HG02840 (cell line): ENCODE measurements around the gene ERI2.
A peak's percentile ranks its signal among the peaks of the same experiment; 100 is the strongest.

Experiments used
- ATAC-seq: cut with Tn5 transposase; IDR thresholded peaks from one replicate; pipeline ENCODE4 v1.9.1; 2021; ENCODE audit warnings: mild to moderate bottlenecking, moderate library complexity, moderate number of reproducible peaks; ENCODE audit not compliant: unreplicated experiment, low FRiP score

ERI2 gene

DNA sequence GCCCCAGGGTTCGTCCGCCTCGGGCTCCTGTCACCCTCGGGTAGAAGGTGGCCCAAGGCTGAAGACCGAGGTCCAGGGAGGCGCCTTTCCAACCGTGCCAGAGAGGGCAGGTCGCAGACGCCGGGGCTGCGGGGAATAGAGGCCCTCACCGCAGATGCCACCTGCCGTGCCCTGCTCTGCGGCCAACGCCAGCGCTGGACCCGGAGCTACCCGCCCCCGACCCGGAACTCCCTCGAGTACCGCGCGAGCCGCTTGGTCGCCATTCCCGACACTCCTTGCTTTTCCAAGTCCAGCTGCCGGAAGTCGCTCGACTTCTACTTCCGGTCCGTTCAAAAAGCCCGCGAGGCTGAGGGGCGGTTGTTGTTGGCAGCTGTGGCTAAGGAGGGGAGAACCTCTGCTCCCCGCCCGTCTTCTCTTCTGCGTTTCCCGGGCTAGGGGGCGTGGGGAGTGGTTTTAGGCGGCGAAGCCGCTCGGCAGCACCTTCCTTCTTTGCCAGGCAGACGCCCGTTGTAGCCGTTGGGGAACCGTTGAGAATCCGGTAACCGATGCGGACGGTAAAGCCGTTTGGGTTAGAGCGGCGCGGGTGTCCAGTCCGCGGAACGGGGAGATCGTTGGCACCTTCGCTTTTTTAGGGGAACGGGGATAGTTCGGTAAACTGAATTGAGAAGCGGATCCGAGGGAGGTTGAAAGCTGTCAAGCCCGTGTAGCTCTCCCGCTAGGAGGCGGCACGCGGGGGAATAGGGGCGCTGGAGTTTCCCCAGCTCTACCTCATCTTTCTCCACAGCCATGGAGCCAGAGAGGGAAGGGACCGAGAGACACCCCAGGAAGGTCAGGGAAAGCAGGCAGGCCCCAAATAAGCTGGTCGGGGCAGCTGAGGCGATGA is at the start of gene ERI2, which contains the start of gene REXO5:
TSS of gene ERI2 (minus strand) at position 305 of the 883 bp plus-strand sequence. CDS start at position 263, 42 bp downstream.
TSS of gene REXO5 (plus strand) at position 360 of the 883 bp plus-strand sequence. CDS start at position 787, 427 bp downstream.
- ATAC-seq = peak; percentile 66

DNA sequence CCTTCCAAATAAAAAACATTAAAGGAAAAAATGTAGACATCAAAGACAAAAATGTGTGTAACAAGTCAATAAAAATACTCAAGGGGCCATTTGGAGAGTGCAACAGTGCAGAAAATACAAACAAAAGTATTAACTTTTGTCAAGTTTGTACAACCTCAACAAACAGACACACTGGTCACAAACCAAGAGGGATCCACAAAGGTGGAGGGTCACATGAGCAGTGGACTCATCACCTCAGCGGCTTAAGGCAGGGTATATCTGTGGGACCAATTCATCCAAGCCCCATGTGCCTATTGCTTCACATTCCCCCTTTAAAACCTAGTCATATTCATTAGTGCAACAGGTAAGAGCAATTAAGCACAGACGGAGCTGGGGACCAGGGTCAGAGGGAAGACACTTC is 48.7 kb upstream of the ERI2 start:
- ATAC-seq = no peak

DNA sequence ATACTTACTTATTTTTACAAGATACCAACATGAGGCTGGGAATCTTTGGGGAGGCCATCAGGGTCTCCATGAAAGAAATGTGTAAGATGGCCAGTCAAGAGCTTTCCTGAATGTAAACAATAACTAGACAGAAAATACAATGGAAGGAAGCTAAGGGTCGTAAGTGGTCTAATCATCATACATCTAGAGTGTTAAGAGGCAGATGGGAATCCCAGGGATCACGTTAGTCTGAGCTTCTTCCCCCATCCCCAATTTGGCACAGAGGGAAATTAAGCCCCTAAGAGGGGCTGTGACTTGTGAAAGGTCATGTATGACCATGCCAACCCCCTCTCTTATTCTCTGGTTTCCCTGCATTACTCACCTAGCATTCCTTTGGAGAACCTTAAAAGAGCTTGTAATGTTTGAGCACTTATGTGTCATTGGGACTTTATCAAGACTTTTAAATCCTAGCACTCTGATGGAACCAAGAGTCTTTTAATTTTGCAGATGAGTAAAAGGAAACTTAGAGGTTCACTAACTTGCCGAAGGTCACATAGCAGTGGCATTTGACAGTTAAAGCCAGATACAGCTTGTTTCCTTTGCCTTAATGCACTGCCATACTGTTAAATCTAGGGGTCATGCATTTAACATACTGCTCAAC is 47.8 kb upstream of the ERI2 start:
- ATAC-seq = no peak

DNA sequence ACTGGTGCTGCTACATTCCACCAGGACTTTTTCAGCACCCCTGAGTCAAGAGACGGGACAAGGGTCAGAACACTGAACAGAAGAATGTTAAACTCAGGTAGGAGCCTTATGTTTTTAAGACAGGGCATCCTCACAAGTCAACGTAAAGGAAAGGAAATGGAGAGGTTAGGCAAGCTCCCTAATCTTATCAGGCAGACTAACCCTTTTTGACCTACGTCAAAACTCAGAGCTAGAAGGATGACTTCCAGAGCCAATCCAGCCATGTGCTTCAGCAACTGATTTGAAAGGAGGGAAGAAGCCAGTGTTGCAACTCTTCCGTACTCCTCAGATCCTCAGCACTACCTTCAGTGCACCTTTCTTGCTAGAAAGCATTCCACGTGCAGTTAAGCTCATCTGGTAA is 46.9 kb upstream of the ERI2 start:
- ATAC-seq = no peak

DNA sequence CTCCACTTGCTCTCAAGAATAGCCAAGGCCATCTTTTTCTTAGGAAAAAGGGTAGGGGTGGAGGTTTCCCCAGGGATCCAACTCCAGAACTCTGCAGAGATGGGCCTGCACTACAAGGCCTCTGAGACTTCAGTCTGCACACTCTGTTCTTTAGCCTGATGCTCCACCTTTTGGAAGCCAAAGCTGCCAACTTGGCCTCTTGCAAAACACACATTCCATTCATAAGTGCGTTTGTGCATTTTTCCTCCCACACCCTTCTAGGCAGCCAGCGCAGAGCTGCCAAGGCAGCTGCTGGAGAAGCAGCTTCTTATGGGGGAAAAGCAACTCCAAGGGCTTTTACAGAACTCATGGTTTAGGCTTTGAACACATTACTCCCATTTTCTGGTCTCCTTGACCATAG is 45.3 kb upstream of the ERI2 start:
- ATAC-seq = no peak

- ATAC-seq = no peak
These were observed 44.7 kb upstream of the ERI2 start for GRCh38 chr16:20850981-20851380.

- ATAC-seq = no peak
These were observed 43.5 kb upstream of the ERI2 start for GRCh38 chr16:20849589-20850390.

DNA sequence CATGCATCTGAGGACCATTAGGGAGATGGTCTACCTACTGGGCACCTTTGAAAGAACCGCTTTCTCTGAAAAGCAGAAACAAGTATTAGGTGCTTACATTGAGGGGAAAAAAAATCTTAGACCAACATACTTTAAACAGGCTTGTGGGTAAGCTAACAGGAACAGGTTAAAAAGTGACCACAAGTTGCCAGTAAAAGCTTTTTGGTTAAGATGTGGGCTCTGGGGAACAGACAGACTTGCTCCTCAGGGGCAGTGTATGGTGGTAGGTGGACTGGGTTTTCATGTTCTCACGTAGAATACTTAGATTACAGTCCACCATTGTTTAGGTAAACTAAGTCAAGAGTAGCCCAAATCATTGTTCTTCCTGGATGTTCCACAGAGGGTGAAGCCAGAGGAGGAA is 41.3 kb upstream of the ERI2 start:
- ATAC-seq = no peak

DNA sequence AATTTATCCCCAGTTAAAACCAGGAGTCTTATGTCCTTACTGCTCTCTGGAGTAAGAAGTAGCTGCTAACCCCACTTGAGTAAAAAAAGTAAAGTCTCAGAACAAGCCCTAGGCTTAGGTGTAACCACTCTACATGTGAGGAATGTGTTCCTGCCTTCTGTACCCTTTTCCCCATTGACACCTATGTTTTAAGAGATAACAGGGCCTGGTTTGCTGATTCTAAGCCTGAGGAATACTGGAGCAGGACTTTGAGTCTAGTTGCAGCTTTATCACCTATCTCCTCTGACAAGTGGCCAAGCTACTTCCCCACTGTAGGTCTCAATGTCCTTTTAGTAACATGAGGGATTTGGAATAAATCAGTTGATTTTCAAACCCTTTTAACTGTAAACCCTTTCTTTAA is 40.3 kb upstream of the ERI2 start:
- no peak for ATAC-seq

DNA sequence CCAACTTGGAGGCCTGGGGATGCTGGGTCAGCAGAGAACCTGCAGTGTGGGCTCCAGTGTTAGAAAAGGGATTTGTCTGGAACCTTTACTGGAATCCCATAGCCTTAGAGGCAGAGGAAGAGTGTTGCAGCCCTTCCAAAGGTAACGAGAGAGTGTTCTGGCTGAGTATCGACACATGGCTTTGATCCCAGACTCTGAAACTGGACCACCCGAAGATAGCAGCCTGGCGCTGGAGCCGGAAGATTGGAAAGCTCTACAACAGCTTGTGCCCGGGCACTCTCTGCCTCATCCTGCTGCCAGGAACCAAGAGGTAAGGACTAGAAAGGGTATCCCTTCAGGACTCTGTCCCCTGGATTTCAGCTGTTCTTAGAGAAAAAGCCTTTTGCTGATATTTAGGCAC is 39.8 kb upstream of the ERI2 start:
- no peak for ATAC-seq

- ATAC-seq = no peak
These were observed 38.3 kb upstream of the ERI2 start for GRCh38 chr16:20844588-20844987.

DNA sequence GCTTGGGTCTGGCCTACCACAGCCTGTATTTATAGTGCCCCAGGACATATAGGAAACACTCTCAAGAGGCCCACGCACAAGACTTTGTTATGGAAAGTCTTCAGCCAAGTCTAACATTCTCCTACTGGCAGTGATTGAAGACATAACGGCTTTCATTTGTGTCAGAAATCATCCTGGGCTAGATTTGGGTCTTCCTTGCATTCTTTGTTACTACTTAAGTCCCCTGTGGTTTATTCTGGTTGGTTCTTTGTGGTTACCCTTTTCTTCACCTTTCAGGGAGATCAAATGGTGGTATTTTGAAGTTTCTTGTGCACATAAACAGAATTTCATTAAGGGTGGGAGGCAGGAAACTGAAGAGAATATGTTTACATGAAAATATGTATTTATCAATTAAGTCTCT is 37.8 kb upstream of the ERI2 start:
- ATAC-seq = no peak

DNA sequence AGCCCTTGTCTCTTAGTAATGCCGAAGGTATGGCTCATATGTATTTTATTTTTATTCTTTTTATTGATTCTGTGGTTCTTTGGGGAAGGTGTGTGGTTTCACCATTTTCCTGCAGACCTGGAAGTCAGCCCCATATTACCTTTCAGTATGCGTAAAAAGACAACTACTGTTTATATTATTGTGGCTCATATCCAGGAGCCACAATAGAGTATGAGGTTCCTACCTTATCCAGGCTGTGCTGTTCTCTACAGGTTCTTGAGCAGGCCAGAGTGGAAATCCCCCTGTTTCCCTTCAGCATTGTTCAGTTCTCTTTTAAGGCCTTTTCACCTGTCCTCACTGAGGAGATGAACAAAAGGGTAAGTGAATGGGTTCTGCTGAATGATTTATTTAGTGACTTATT is 33.2 kb upstream of the ERI2 start:
- no peak for ATAC-seq

GRCh38 chr16:20838240-20838639 is 32.0 kb upstream of the ERI2 start:
- no peak for ATAC-seq

DNA sequence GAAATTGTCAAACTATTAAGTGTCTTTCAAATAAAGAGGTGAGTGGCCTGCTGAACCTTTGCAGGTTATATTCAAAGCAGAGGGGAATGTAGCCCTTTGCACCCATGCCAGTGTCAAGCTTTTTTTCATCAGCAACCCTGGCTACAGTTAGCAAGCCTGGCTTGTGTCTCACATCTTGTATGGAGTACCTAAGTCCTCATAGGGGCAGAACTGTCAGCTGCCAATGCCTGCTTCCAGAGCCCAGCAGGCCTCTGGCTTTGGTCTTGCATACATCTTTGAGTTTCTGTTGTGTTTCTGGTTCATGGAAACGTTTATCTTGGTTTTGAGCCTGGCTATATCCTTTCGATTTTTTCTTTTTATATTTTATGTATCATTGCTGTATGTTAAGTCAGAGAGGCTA is 26.8 kb upstream of the ERI2 start:
- no peak for ATAC-seq

DNA sequence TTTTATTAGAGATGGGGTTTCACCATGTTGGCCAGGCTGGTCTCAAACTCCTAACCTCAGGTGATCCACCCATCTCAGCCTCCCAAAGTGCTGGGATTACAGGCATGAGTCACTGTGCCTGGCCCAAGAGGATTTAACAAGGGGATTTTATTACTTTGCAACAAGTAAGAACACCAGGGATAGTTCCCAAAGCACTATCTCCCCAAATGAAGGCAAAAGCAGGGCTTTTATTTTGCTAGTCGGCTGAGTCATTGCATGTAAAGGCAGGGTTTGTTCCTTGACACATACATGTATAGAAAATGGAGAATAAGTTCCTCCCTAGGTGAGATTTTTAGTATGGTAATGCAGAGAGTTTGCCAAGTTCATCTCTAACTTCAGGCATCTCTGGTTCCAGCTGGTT is 24.1 kb upstream of the ERI2 start:
- no peak for ATAC-seq

DNA sequence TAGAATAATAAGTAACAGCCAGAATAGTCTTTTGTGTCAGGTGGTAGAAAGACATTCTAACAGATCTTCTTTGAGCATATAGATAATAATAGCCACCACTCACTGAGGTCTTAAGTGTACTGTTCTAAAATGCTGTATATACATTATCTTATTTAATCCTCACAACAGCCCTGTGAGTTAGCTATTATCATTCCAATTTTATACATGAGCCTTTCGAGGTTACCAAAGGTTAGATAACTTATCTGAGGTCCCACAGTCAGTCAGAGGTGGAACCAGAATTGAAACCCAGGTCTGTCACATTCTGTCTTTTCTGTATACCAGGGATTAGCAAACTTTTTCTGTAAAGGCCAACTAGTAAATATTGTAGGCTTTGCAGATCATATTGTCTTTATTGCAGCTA is 23.3 kb upstream of the ERI2 start:
- no peak for ATAC-seq

DNA sequence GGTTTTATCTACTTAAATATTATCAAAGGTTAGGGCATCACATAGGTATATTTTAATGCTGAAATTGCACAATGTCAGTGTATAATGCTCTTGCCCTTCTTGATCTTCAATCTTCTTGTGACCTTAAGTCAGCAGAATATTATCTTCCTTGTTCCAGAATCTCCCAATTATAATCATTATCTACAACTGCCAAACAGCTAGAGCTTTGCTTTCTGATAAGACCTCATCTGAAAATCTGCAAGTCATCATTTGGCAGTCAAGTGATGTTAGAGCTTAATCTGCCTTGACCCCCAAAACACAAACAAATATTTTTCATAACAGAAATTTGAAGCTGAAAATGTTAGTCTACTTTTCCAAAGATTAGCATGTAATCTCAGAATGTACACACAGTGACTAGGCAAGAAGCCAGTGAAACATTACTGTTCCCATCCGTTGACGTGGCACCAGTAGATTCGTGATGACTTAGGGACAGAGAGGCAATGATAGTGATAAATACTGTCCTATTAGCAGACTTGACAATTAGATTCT is 19.8 kb upstream of the ERI2 start:
- ATAC-seq = no peak

GRCh38 chr16:20822521-20823325 is 16.5 kb upstream of the ERI2 start:
- ATAC-seq = no peak

DNA sequence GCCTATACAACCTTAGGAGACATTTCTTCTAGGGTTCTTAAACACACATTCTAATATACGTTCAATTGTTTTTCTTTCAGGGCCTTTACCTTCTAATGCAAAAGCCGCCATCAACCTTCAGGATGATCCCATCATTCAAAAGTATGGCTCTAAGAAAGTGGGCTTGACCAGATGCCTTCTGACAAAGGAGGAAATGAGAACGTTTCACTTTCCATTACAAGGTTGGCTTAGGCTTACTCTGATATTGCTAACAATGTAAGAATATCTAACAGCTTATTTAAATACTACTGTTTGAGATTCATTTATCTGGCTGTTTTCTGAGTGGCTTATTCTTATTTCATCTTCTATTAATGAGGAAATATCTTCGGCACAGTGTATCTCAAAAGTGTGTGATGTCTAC is 15.4 kb upstream of the ERI2 start:
- no peak for ATAC-seq
